HCT116 (cell line): ENCODE measurements around the gene BABAM2. TPM values are rescaled to one million over a fixed set of nuclear protein-coding genes. Genes with fewer than 3 reads are reported as not detected.

Experiments
- ATAC-seq: fragments of 200-7000 bp; cut with Tn5 transposase; 2 replicates; pipeline ENCODE4 v1.9.1; 2020; ENCODE audit warnings: mild to moderate bottlenecking, moderate library complexity
- BruUV-seq: library from RNA; stranded (reverse); fragments of 400-500 nt; replicated peaks from 2 replicates; lab custom pipeline; 2021; lab: Mats Ljungman, UMichigan
- CTCF ChIA-PET: fragments of 300-600 bp; sonication (Branson Sonifier 250); formaldehyde crosslinking; loops from one replicate; lab custom pipeline; 2021; ENCODE audit warnings: antibody characterized with exemption; lab: Charles Lee
- POLR2A ChIA-PET: fragments of 300-600, 350-600 bp; sonication (Branson Sonifier 250); formaldehyde crosslinking; loops from one replicate; lab custom pipeline; 2021; ENCODE audit warnings: antibody characterized with exemption; lab: Charles Lee
- RAD21 ChIA-PET, 2 experiments: fragments of 300-600 bp; sonication (Branson Sonifier 250); formaldehyde crosslinking; loops; one replicate each; lab custom pipeline; 2023; ENCODE audit warnings: low total read pairs in 2 of 2; ENCODE audit not compliant: uncharacterized antibody in 2 of 2, unreplicated experiment in 2 of 2, low non-redundant PET in 1 of 2; lab: Charles Lee
- DNase-seq: peaks from one replicate; pipeline ENCODE4 v3.0.0-alpha.2; 2010; ENCODE audit warnings: low read depth, low spot score
- H2AFZ ChIP-seq: fragments of 200-600 bp; shearing (Covaris generic), sonication (generic); 2 replicates; pipeline ENCODE4 v1.6.1; 2017; ENCODE audit warnings: low read depth, mixed run types, mixed read lengths, antibody characterized with exemption, low read length; ENCODE audit not compliant: poor library complexity, severe bottlenecking
- H3K27ac ChIP-seq: 2 replicates; pipeline ENCODE4 v1.5.1; 2012; ENCODE audit warnings: low read depth, low read length
- H3K27me3 ChIP-seq: fragments of 200-600 bp; sonication (generic); 2 replicates; pipeline ENCODE4 v1.6.1; 2016; ENCODE audit warnings: mixed run types, low read length, mixed read lengths; ENCODE audit not compliant: insufficient read depth
- H3K36me3 ChIP-seq, 2 experiments: fragments of 200-500 bp in 1 of 2; fragments of 200-600 bp in 1 of 2; sonication (Bioruptor generic) in 1 of 2; sonication (generic) in 1 of 2; 2 replicates each; pipeline versions ENCODE4 v1.5.1 to v1.6.1; 2014 to 2016; ENCODE audit warnings: low read length in 2 of 2, inconsistent platforms in 1 of 2, mixed read lengths in 1 of 2, mixed run types in 1 of 2; ENCODE audit not compliant: insufficient read depth in 2 of 2, control insufficient read depth in 1 of 2
- H3K4me1 ChIP-seq, 2 experiments: fragments of 200-600 bp in 1 of 2; sonication (generic) in 1 of 2; 2 replicates each; pipeline versions ENCODE4 v1.5.1 to v1.6.1; 2012 to 2017; ENCODE audit warnings: low read length in 2 of 2, inconsistent platforms in 1 of 2, mild to moderate bottlenecking in 1 of 2, mixed read lengths in 1 of 2, mixed run types in 1 of 2, moderate library complexity in 1 of 2; ENCODE audit not compliant: insufficient read depth in 2 of 2, control insufficient read depth in 1 of 2
- H3K4me2 ChIP-seq: fragments of 200-600 bp; sonication (generic); 2 replicates; pipeline ENCODE4 v1.6.1; 2017; ENCODE audit warnings: mixed run types, low read length, mixed read lengths
- H3K4me3 ChIP-seq, 2 experiments: fragments of 200-600 bp in 1 of 2; sonication (generic) in 1 of 2; replicated peaks in 1 of 2; 2 replicates each; pipeline ENCODE4 v1.5.1; 2011 to 2016; ENCODE audit warnings: low read length in 2 of 2, control low read depth in 1 of 2, low read depth in 1 of 2, mild to moderate bottlenecking in 1 of 2, mixed read lengths in 1 of 2, mixed run types in 1 of 2
- H3K79me2 ChIP-seq: fragments of 200-600 bp; sonication (generic); 2 replicates; pipeline ENCODE4 v1.6.1; 2017; ENCODE audit warnings: mild to moderate bottlenecking, mixed run types, low read length, moderate library complexity, mixed read lengths; ENCODE audit not compliant: insufficient read depth
- H3K9ac ChIP-seq: fragments of 200-600 bp; sonication (generic); 2 replicates; pipeline ENCODE4 v1.6.1; 2016; ENCODE audit warnings: low read length, mixed read lengths
- H3K9me2 ChIP-seq: fragments of 200-600 bp; sonication (generic), shearing (Covaris generic); 2 replicates; pipeline ENCODE4 v1.6.1; 2017; ENCODE audit warnings: mixed run types, mild to moderate bottlenecking, moderate library complexity; ENCODE audit not compliant: insufficient read depth
- H3K9me3 ChIP-seq, 2 experiments: fragments of 200-500 bp in 1 of 2; fragments of 200-600 bp in 1 of 2; sonication (Bioruptor generic) in 1 of 2; sonication (generic) in 1 of 2; 2 replicates each; pipeline ENCODE4 v1.6.1; 2014 to 2017; ENCODE audit warnings: low read length in 2 of 2, mixed read lengths in 2 of 2, inconsistent platforms in 1 of 2, low read depth in 1 of 2, mild to moderate bottlenecking in 1 of 2, mixed run types in 1 of 2, moderate library complexity in 1 of 2; ENCODE audit not compliant: control insufficient read depth in 1 of 2, insufficient read depth in 1 of 2
- H4K20me1 ChIP-seq: fragments of 200-600 bp; sonication (generic), shearing (Covaris generic); 2 replicates; pipeline ENCODE4 v1.6.1; 2017; ENCODE audit warnings: mixed run types, mild to moderate bottlenecking, moderate library complexity; ENCODE audit not compliant: insufficient read depth
- CEBPB ChIP-seq: IDR thresholded peaks from 2 replicates; pipeline ENCODE4 v1.6.1; 2012; ENCODE audit warnings: low read depth
- EGR1 ChIP-seq: IDR thresholded peaks from 2 replicates; pipeline ENCODE4 v1.6.1; 2012; ENCODE audit warnings: low read depth
- ELF1 ChIP-seq: IDR thresholded peaks from 2 replicates; pipeline ENCODE4 v1.6.1; 2012; ENCODE audit warnings: low read depth, borderline replicate concordance
- EZH2 ChIP-seq: fragments of 200-600 bp; sonication (generic); IDR thresholded peaks from 2 replicates; pipeline ENCODE4 v1.6.1; 2017; ENCODE audit warnings: antibody characterized with exemption, mixed run types
- EZH2phosphoT487 ChIP-seq: fragments of 200-600 bp; IDR thresholded peaks from 2 replicates; pipeline ENCODE4 v1.6.1; 2018; ENCODE audit warnings: antibody characterized with exemption, borderline replicate concordance
- FOSL1 ChIP-seq: IDR thresholded peaks from 2 replicates; pipeline ENCODE4 v1.6.1; 2012; ENCODE audit warnings: low read depth
- POLR2A ChIP-seq: IDR thresholded peaks from 2 replicates; pipeline ENCODE4 v1.7.0; 2011; ENCODE audit warnings: borderline replicate concordance; ENCODE audit not compliant: insufficient read depth, insufficient read length; ENCODE audit errors: extremely low read depth
- RAD21 ChIP-seq: IDR thresholded peaks from 2 replicates; pipeline ENCODE4 v1.6.1; 2012; ENCODE audit warnings: low read depth, mild to moderate bottlenecking
- SRF ChIP-seq: IDR thresholded peaks from 2 replicates; pipeline ENCODE4 v1.6.1; 2012; ENCODE audit warnings: low read depth
- TCF7L2 ChIP-seq: IDR thresholded peaks from 2 replicates; pipeline ENCODE4 v1.7.0; 2011; ENCODE audit warnings: borderline replicate concordance, inconsistent platforms; ENCODE audit not compliant: insufficient read depth, insufficient read length; ENCODE audit errors: extremely low read depth
- ZBTB33 ChIP-seq: IDR thresholded peaks from 2 replicates; pipeline ENCODE4 v1.6.1; 2011; ENCODE audit warnings: mild to moderate bottlenecking, low read length, moderate library complexity; ENCODE audit not compliant: insufficient replicate concordance; ENCODE audit errors: extremely low read depth
- ZNF274 ChIP-seq: fragments of 200-500 bp; sonication (Bioruptor generic); IDR thresholded peaks from 2 replicates; pipeline ENCODE4 v1.6.1; 2014; ENCODE audit warnings: mild to moderate bottlenecking, low read depth, low read length, inconsistent platforms
- intact Hi-C: fragments of 100-400 bp; cut with micrococcal nuclease; formaldehyde crosslinking; loops from 2 replicates; pipeline ENCODE4 v1.10.0; 2022
- total RNA-seq: library from RNA; stranded (reverse); gene quantifications from one replicate; pipeline ENCODE4 v1.2.1, GENCODE V29; 2021; ENCODE audit not compliant: unreplicated experiment

BABAM2 gene
- total RNA-seq, 1 experiment from 2014 or later, result 23.8 TPM

DNA sequence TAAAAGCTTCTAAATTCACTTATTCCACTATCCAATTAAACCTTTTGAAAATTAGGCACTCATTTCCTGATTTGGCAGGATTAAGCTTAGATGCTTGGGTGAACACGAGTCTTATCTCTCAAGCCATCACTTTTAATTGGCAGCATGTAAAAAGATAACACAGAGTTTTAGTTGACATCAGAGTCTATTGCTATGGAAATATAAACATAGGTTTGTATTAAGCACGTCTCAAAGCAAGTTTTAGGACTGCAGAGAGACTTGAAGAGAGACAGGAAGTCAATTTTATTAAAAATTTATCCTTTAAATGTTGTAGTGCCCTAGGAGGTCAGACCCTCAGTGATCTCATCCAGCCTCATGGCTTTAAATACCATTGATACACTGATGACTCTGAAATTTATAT lies 5.9 kb upstream of the BABAM2 start:
- intact Hi-C loops, result no loop called here
- no peak for DNase-seq
- CTCF ChIA-PET, result no interaction called here

More for the DNA sequence above, 5.9 kb upstream of the BABAM2 start:
- Histone ChIP-seq H3K79me2 (no peaks in the 10 kb centered on the region), H3K27me3 (no peaks in the 10 kb centered on the region), H3K4me1 (peaks cover 3 to 15% of the 10 kb centered on the region in 2 experiments; a peak in 3 of 4 replicates), H3K36me3 (no peaks in the 10 kb centered on the region), H2AFZ (no peak overlapping the region), H3K9me3 (no peaks in the 10 kb centered on the region), H3K4me3 (no peak overlapping the region), H3K9me2 (no peaks in the 10 kb centered on the region), H3K27ac (no peak overlapping the region), H4K20me1 (no peaks in the 10 kb centered on the region), H3K4me2 (no peak overlapping the region), H3K9ac (no peak overlapping the region)
- BruUV-seq, result no TSS peak
- ChIA-PET POLR2A (no interaction called here), RAD21 (no interaction called here)
- ATAC-seq, result no peak
- no peak for TF ChIP-seq EGR1
- TF ChIP-seq EZH2, result no peak
- TF ChIP-seq FOSL1, result no peak
- TF ChIP-seq POLR2A, result no peak
- TF ChIP-seq ZNF274, result no peak
- TF ChIP-seq SRF, result no peak
- no peak for TF ChIP-seq TCF7L2
- TF ChIP-seq RAD21, result no peak
- TF ChIP-seq ELF1, result no peak
- no peak for TF ChIP-seq ZBTB33
- TF ChIP-seq EZH2phosphoT487, result no peak
- no peak for TF ChIP-seq CEBPB
